HG02759 (cell line): Measurements from ENCODE around the gene CORIN.
"Not testable (repeated sequence)": the region's sequence is repeated elsewhere in the genome, so short reads cannot be mapped to it uniquely, and the experiment has no call there.

ENCODE experiments used
- ATAC-seq: cut with Tn5 transposase; IDR thresholded peaks from one replicate; pipeline ENCODE4 v1.9.1; 2021; ENCODE audit warnings: mild to moderate bottlenecking, moderate library complexity; ENCODE audit not compliant: unreplicated experiment

Gene CORIN

DNA sequence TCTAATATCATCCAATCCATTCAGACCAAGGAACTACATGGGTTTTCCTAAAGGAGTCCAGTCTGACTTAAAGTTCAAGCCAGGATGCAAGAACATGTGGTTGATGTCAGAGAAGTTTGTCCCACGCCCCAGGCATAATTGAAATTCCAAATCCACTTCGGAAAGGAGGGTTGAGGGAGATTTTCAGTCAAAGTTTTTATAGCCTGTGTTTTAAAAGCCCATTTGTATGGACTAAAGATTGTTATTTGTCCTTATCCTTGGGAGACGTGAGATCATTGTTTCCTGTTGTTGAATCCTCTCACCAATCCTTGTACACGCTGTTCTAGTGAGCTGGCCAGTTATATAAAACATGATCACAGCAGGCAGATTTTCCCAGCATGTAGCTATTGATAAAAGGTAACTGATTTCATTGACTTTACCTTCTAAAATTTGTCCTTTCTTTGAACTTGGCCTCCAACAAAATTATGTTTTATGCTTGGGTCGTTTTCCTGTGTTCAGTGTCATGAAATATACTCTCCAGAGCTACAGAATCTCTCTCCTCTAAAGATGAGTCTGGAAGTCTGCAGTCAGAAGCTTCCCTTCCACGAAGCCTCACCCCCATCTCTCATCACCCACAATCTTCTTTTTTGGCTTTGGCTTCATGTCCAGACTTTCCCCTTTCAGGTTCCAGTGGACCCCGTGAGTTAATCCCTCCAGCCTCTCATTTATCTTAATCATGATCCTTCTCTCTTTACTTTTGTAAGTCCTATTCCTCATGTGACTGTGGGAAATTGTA, 259.9 kb downstream of the CORIN start:
- ATAC-seq: no peak

DNA sequence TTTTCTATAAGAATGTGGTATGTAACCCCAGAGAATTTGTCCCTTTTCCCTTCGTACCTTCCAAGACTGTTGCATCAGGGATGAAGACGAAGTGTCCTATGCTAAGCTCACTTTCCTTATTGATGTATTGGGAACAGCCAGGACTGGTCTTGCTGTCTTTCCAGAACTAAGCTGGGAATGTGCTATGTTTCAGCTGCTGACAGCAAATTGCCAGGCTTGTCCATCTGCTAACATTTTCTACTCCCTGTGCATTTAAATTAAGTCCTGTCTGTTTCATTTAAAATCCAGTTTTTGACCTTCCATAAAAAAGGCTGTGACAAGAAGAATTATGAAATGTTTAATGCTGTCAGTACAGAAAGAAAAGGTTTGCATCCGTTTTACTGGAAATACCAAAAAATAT, 264.9 kb downstream of the CORIN start:
- ATAC-seq: no peak

DNA sequence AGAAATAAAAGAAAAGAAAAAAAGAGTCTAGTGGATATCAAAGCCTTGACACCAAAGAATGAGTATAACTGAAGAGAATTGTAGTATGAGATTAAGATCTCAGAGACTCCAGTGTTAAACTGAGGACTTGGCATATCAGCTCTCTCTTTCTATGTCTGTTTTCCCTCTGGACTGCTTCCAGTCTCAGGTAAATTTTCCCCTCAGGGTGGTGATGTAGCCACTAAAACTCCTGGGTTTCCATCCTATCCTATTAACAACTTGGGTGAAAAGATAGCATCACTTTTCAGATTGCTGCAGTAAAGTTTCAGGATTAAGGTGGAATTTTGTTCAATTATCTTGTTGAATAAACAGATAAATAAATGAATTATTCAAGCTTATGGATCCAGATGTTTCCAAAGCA, 267.1 kb downstream of the CORIN start:
- no peak for ATAC-seq

GRCh38 chr4:47567511-47567910, 270.4 kb downstream of the CORIN start:
- ATAC-seq: no peak

DNA sequence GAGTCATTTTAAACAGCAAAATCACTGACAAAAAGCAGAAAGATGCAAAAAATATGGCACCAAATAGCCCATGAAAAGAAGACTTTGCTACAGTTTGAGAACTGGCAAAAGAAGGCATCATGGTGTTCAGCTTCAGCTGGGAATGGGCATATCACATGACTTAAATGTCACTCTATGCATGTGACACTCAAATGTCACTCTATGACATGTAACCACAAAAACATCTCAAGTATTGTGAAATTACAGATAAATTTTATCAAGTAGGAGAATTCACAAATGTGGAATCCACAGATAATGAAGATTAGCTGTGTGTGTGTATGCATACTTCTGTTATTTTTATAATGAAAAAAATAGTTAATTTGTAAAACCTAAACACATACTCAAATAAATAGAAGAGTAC, 270.9 kb downstream of the CORIN start:
- no peak for ATAC-seq

- no peak for ATAC-seq
These were observed 271.3 kb downstream of the CORIN start for GRCh38 chr4:47566566-47566965.

- no peak for ATAC-seq
These were observed 275.6 kb downstream of the CORIN start for GRCh38 chr4:47562297-47562696.

GRCh38 chr4:47561331-47561730, 276.5 kb downstream of the CORIN start:
- ATAC-seq: no peak

GRCh38 chr4:47560682-47561081, 277.2 kb downstream of the CORIN start:
- ATAC-seq: no peak

DNA sequence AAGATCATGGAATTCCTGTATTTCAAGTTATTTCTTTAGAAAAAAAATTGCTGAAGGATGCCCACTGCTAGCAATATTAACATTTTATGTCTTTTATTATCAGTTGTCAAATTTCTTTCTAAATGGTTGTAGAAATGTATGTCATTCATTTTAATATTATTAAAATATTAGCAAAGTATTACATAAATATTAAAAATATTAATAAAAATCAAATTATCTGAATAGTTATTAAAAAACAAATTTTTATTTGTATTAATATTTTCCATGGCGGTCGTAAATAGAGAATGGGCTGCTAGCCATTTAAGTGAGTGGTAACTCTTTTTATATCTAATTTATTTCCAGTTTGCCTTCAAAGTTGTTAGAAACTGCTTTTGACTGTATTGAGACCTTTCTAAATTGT, 280.6 kb downstream of the CORIN start:
- ATAC-seq: no peak

- ATAC-seq: not testable (repeated sequence)
These were observed 281.9 kb downstream of the CORIN start for GRCh38 chr4:47555920-47556319.

GRCh38 chr4:47553329-47554125, 284.3 kb downstream of the CORIN start:
- ATAC-seq: no peak

- no peak for ATAC-seq
These were observed 286.2 kb downstream of the CORIN start for GRCh38 chr4:47551682-47552081.

- no peak for ATAC-seq
These were observed 286.8 kb downstream of the CORIN start for GRCh38 chr4:47550899-47551548.

- ATAC-seq: not testable (repeated sequence)
These were observed 287.5 kb downstream of the CORIN start for GRCh38 chr4:47550357-47550756.
